GM18526 (cell line): Measurements from ENCODE around the gene ERICH6.

Source experiments
- POLR2A ChIP-seq: IDR thresholded peaks from 3 replicates; pipeline ENCODE4 v1.6.1; 2011; ENCODE audit not compliant: insufficient read length; ENCODE audit errors: extremely low read depth

The ERICH6 gene

GRCh38 chr3:150612494-150612893 is 91.2 kb downstream of the ERICH6 start:
- no peak for TF ChIP-seq POLR2A

GRCh38 chr3:150611666-150612065 is 92.1 kb downstream of the ERICH6 start:
- no peak for TF ChIP-seq POLR2A

- no peak for TF ChIP-seq POLR2A
Measured at GRCh38 chr3:150610785-150611184, 92.9 kb downstream of the ERICH6 start.

GRCh38 chr3:150609988-150610387 is 93.7 kb downstream of the ERICH6 start:
- no peak for TF ChIP-seq POLR2A
